HG03139 (cell line): Measurements from ENCODE around the gene CCL20.
"Not testable (repeated sequence)": the region's sequence is repeated elsewhere in the genome, so short reads cannot be mapped to it uniquely, and the experiment has no call there.

Experiments
- ATAC-seq: cut with Tn5 transposase; IDR thresholded peaks from one replicate; pipeline ENCODE4 v1.9.1; 2021; ENCODE audit not compliant: unreplicated experiment

Gene CCL20

GRCh38 chr2:227829337-227829736, 15.7 kb downstream of the CCL20 start:
- no peak for ATAC-seq

GRCh38 chr2:227834423-227834822, 20.8 kb downstream of the CCL20 start:
- no peak for ATAC-seq

- no peak for ATAC-seq
Measured at GRCh38 chr2:227834916-227835650, 21.4 kb downstream of the CCL20 start.

GRCh38 chr2:227839339-227840129, 25.9 kb downstream of the CCL20 start:
- ATAC-seq, result not testable (repeated sequence)

- no peak for ATAC-seq
Measured at GRCh38 chr2:227846831-227847230, 33.2 kb downstream of the CCL20 start.

- no peak for ATAC-seq
Measured at GRCh38 chr2:227848146-227848545, 34.5 kb downstream of the CCL20 start.

- no peak for ATAC-seq
Measured at GRCh38 chr2:227848586-227848985, 34.9 kb downstream of the CCL20 start.

- no peak for ATAC-seq
Measured at GRCh38 chr2:227849906-227850305, 36.3 kb downstream of the CCL20 start.

GRCh38 chr2:227853204-227853629, 39.6 kb downstream of the CCL20 start:
- ATAC-seq, result no peak

- ATAC-seq, result no peak
Measured at GRCh38 chr2:227853765-227854271, 40.2 kb downstream of the CCL20 start.

GRCh38 chr2:227855440-227855839, 41.8 kb downstream of the CCL20 start:
- ATAC-seq, result no peak

- no peak for ATAC-seq
Measured at GRCh38 chr2:227856697-227857096, 43.1 kb downstream of the CCL20 start.

- no peak for ATAC-seq
Measured at GRCh38 chr2:227860221-227860641, 46.6 kb downstream of the CCL20 start.

- no peak for ATAC-seq
Measured at GRCh38 chr2:227861011-227861410, 47.4 kb downstream of the CCL20 start.

- ATAC-seq, result no peak
Measured at GRCh38 chr2:227862227-227862740, 48.6 kb downstream of the CCL20 start.

- ATAC-seq, result no peak
Measured at GRCh38 chr2:227862741-227863588, 49.3 kb downstream of the CCL20 start.

GRCh38 chr2:227864161-227864756, 50.6 kb downstream of the CCL20 start:
- no peak for ATAC-seq

- no peak for ATAC-seq
Measured at GRCh38 chr2:227865291-227865690, 51.6 kb downstream of the CCL20 start.
